ENCODE measurements around the gene CDK19. TPM values are rescaled to one million over a fixed set of nuclear protein-coding genes. Genes with fewer than 3 reads are reported as not detected.
"Not testable (repeated sequence)": the region's sequence is repeated elsewhere in the genome, so short reads cannot be mapped to it uniquely, and the experiment has no call there.

The CDK19 gene
- total RNA-seq, 1 experiment from 2014 or later, result 4.9 TPM

DNA sequence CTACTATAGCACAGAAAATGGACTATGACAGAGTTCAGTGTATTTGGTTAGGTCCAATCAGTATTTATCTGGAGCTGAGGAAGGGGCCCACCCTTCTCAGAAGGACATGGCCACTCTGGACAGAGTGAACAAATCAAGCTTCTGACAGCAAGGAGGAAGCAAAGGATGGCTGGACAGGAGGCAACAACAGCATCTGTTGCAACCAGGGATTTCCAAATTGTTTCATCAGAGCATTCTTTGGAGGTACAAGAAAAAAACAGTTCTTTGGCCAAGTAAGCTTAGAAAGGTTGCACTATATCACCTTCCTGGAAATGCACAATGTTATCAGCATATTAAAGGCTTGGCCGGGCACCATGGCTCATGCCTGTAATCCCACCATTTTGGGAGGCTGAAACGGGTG lies 220.2 kb downstream of the CDK19 start:
- DNase-seq (ENCODE audit: extremely low read depth, low read depth), result no peak

DNA sequence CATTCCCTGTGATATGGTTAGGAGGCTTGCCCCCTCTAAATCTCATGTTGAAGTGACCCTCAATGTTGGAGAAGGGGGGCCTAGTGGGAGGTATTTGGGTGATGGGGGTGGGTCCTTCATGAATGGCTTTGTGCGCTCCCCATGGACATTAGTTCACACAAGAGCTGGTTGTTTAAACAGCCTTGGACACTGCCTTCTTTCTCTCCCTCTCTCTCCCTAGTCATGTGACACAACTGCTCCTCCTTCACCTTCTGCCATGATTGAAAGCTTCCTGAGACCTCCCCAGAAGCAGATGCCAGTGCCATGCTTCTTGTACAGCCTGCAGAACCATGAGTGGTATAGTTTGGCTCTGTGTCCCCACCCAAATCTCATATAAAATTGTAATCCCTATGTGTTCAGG lies 221.6 kb downstream of the CDK19 start:
- no peak for DNase-seq (ENCODE audit: extremely low read depth, low read depth)

DNA sequence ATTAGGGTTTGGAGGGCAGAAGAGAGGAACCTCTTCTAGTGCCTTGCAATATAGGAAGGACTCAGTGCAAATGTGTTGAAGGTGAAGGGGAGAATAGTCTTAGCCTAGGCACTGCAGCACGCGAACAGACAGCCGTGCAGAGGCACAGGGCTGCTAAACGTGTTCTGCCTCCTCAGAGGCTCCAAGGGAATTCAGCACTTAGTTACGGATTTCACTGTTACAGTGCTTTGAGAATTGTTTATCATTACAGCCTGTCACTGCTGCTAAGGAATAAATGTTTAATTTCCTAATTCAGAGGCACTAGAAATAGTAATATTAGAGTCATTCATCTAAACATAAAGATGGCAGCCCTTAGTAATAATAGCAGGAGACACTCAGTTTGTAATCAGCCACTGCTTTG lies 222.5 kb downstream of the CDK19 start:
- no peak for DNase-seq (ENCODE audit: extremely low read depth, low read depth)

DNA sequence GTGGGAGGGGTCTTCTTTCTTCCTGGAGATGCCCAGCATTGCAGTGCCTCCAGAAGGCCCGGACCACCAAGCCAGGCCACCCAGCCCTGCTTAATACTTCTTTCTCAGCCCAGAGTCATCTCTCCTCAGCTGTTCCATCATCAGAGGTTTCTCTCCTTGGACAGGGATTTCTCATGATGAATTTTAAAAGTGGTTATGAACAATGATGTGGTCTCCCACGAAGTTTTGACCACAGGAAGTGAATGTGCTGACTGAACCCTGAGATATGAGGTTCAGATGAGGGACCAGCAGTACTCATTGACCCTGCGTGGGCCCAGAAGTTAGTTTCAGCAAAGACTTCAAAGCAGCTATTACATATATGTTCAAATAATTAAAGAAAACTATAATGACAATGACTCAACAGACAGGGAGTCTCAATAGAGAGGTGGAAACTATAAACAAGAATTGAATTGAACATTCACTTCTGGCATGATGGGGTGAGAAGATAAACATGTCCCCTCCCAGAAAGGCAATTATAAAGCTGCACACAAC lies 224.4 kb downstream of the CDK19 start:
- no peak for DNase-seq (ENCODE audit: extremely low read depth, low read depth)

DNA sequence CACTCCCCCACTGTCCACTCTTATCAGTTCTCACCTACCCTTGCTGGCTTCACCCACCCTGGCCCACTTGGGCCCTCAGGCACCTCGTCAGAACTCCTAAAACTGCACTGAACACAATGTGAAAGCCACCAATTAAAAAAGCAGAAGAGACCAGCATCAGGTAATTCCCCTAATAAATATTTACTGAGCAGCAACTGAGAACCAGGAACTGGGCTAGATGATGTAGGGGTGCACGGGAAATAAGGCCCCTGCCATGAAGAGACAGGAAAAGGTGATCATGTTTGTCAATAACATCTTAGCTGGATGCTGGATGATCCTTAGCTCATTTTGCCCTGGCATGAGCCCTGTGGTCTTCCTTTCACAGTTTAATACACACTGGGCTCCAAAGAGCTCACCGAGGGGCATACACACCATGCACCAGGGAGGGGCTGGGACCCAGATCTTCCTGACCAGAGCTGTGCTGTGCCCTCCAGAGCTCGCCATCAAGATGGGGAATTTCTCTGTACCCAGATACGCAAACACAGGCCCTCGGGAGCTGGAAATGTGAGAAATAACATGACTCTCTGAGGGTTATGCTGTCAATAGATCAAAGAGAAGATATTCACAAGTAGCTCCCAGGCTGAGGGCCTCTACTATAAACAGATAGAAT lies 225.3 kb downstream of the CDK19 start:
- DNase-seq (ENCODE audit: extremely low read depth, low read depth), result no peak

GRCh38 chr6:110587328-110587727 lies 227.9 kb downstream of the CDK19 start:
- no peak for DNase-seq (ENCODE audit: extremely low read depth, low read depth)

DNA sequence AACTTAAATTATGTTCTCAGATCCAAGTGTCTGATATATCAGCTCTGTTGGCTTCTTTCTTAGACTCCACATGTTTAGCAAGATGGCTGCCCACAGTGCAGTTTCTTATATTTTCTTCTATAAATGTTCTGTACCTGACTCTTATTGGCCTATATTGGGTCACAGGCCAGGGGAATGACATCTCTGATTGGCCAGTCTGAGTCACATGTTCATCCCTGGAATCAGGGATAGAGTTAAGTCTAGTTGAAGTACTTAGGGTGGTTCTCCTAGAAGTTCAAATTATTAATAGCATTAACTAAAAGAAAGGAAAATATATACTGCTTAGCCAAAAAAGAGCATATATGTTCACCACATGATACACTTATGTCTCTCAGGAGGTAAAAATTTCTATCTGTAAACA lies 233.6 kb downstream of the CDK19 start:
- no peak for DNase-seq (ENCODE audit: extremely low read depth, low read depth)

- DNase-seq (ENCODE audit: extremely low read depth, low read depth), result not testable (repeated sequence)
Observed at GRCh38 chr6:110577596-110578167, 237.6 kb downstream of the CDK19 start.

GRCh38 chr6:110575925-110576463 lies 239.3 kb downstream of the CDK19 start:
- DNase-seq (ENCODE audit: extremely low read depth, low read depth), result no peak

DNA sequence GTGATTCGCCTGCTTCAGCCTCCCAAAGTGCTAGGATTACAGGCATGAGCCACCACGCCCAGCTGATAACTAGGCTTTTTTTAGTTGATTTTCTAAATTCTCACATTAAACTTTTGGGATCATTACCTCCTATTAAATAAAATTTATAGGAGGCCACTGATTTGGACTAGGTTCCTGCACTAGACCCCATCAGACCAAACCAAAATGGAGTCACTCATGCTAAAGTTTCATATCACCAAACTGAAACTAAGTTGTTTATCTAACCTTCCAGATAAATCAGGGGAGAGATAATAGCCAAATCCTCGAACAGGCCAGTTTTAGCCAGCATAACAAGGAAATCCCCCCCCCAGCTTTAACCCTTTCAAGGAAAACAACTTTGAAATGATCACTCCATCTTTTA lies 240.5 kb downstream of the CDK19 start:
- DNase-seq (ENCODE audit: extremely low read depth, low read depth), result no peak

GRCh38 chr6:110573537-110573936 lies 241.7 kb downstream of the CDK19 start:
- no peak for DNase-seq (ENCODE audit: extremely low read depth, low read depth)

DNA sequence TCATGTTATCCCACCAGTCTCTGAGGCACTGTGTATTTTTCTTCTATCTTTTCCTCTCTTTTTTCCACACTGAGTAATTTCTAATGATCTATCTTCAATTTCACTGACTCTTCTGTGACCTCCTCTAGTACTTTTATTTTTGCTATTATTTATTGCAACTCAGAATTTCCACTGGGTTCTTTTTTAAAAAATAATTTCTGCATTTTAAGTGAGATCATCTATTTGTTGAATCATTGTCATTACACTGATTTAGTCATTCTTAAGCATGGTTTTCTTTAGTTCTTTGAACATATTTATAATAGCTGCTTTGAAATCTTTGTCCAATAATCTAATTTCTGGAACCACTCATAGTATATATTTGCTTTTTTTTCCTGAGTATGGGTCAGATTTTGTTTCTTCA lies 242.1 kb downstream of the CDK19 start:
- DNase-seq (ENCODE audit: extremely low read depth, low read depth), result no peak

- DNase-seq (ENCODE audit: extremely low read depth, low read depth), result no peak
Observed at GRCh38 chr6:110567957-110568696, 247.1 kb downstream of the CDK19 start.

DNA sequence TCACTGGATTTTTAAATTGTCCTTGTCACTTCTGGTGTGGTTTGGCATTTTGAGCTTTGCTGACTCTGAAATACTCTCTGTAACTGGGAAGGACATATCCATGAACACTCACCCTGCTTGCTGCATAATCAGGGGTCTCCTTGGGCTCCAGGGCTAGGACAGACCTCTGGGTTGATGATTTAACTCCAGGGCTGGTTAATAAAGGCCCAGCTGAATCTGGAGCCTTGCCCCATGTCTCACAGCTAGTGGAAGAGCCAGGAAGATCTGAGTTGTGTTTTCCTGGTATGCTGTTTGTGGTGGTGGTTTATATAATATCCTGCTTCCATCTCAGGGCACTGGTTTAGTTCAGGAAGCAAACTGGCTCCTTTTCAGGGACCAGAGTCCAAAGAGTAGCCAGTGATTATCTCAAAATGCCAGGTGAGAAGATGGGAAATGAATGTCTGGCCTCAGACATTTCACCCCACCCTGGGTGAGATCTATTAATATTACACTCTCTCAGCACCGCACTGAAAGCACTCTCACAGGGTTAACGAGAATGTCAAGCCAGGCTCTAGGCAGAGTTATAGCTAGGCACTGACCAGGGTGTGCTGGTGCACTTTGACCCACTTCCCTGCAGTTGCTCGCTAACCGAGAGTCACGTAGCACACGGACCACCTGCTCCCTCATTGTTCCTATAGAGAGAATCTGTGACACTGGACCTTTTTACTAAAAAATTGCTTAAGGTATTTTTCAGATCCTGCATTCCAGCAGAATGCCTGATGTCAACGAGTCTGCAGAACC lies 248.7 kb downstream of the CDK19 start:
- DNase-seq (ENCODE audit: extremely low read depth, low read depth), result no peak

- DNase-seq (ENCODE audit: extremely low read depth, low read depth), result no peak
Observed at GRCh38 chr6:110564703-110565421, 250.4 kb downstream of the CDK19 start.

- no peak for DNase-seq (ENCODE audit: extremely low read depth, low read depth)
Observed at GRCh38 chr6:110563711-110564110, 251.6 kb downstream of the CDK19 start.

DNA sequence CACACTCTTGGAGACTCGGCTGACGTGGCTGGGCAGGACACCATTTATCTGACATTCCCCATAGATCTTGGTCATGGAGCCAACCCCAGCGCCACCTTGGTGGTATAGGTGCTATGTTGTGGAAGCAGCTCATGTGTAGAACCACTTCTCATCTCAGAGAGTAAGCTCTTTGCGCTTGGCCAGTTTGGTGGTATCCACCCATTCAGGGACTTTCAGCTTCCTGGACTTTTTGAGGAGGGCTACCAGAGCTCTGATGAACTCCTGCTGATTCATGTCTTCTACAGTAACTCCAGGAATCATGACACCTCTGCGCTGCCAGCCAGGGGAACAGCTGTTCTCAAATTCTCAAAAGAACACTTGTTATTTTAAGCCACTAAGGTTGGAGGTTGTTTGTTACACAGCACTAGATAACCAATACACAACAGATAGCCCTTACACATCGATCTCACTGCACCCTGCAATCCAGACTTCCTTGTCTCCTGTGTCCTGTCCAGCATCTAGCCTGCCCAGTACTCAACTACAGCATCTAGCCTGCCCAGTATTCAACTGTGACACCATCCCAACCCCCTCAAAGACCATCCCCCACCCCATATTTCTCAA lies 252.9 kb downstream of the CDK19 start:
- DNase-seq (ENCODE audit: extremely low read depth, low read depth), result no peak

- no peak for DNase-seq (ENCODE audit: extremely low read depth, low read depth)
Observed at GRCh38 chr6:110561696-110562095, 253.6 kb downstream of the CDK19 start.

- DNase-seq (ENCODE audit: extremely low read depth, low read depth), result no peak
Observed at GRCh38 chr6:110561008-110561396, 254.3 kb downstream of the CDK19 start.
